Measurements from ENCODE around the gene SUGT1. TPM values are rescaled to one million over a fixed set of nuclear protein-coding genes. Genes with fewer than 3 reads are reported as not detected.

Gene SUGT1
- total and polyA plus RNA-seq, 2 of the 13 experiments (the other 11 are each of a cell fraction or from before 2014, with no cell fraction given), result 23.1 to 71.2 TPM

- peak; percentile 84; the same call in 1 of the 2 replicates for TF ChIP-seq HOXA5 (CRISPR knock-in tag; IDR thresholded peaks at IDR 0.05)
- no peak for TF ChIP-seq SMYD3 (CRISPR knock-in tag; IDR thresholded peaks at IDR 0.05)
- peak; percentile 87; the same call in 1 of the 2 replicates for TF ChIP-seq TARDBP (CRISPR knock-in tag; IDR thresholded peaks at IDR 0.05)
- no peak for TF ChIP-seq MTF2 (CRISPR knock-in tag; IDR thresholded peaks at IDR 0.05; ENCODE audit: borderline replicate concordance)
- TF ChIP-seq TFAP4 (IDR thresholded peaks at IDR 0.05; ENCODE audit: borderline replicate concordance, low read depth), result no peak
- TF ChIP-seq ZBTB38 (CRISPR knock-in tag; IDR thresholded peaks at IDR 0.05), result peak; percentile 42; the same call in 1 of the 2 replicates
- TF ChIP-seq ZNF790 (CRISPR knock-in tag; IDR thresholded peaks at IDR 0.05; ENCODE audit: borderline replicate concordance), result 0 out of 2 replicates have a peak, but pooled peaks have one; percentile 37
- no peak for TF ChIP-seq ZNF326 (CRISPR knock-in tag; IDR thresholded peaks at IDR 0.05; ENCODE audit: borderline replicate concordance)
- no peak for TF ChIP-seq HIC2 (CRISPR knock-in tag; IDR thresholded peaks at IDR 0.05; ENCODE audit: low read depth)
- no peak for TF ChIP-seq PLSCR1 (CRISPR knock-in tag; IDR thresholded peaks at IDR 0.05; ENCODE audit: borderline replicate concordance)
- no peak for TF ChIP-seq KDM6A (CRISPR knock-in tag; IDR thresholded peaks at IDR 0.05; ENCODE audit: low read depth)
- TF ChIP-seq ZNF549 (CRISPR knock-in tag; IDR thresholded peaks at IDR 0.05), result no peak
- TF ChIP-seq MTA1 (CRISPR knock-in tag; IDR thresholded peaks at IDR 0.05; ENCODE audit: borderline replicate concordance), result peak; percentile 38; the same call in 1 of the 2 replicates
- no peak for TF ChIP-seq NBN (conservative IDR thresholded peaks at IDR 0.05)
- no peak for TF ChIP-seq HNRNPK (IDR thresholded peaks at IDR 0.05; ENCODE audit: low read depth, low read length, poor library complexity, severe bottlenecking)
- peak; percentile 35; the same call in 1 of the 2 replicates for TF ChIP-seq ZNF691 (CRISPR knock-in tag; IDR thresholded peaks at IDR 0.05; ENCODE audit: borderline replicate concordance, low read depth)
- TF ChIP-seq ZNF570 (CRISPR knock-in tag; IDR thresholded peaks at IDR 0.05; ENCODE audit: borderline replicate concordance), result no peak
- no peak for TF ChIP-seq FIP1L1 (IDR thresholded peaks at IDR 0.05; ENCODE audit: borderline replicate concordance, insufficient read depth, low read depth, low read length)
- TF ChIP-seq NCOR1 (IDR thresholded peaks at IDR 0.05; ENCODE audit: borderline replicate concordance, low read length), result no peak
- TF ChIP-seq AFF4 (CRISPR knock-in tag; IDR thresholded peaks at IDR 0.05), result no peak
- peak; percentile 68 for TF ChIP-seq XRCC5 (optimal IDR thresholded peaks at IDR 0.05; ENCODE audit: low read length)
Observed at GRCh38 chr13:52652196-52652979, at the start of gene SUGT1 (continued).
